Measurements from ENCODE around the gene RPL7A.

GRCh38 chr9:133347515-133347984 is 468 bp upstream of the RPL7A start:
- 0 out of 2 replicates have a peak, but pooled peaks have one; percentile 16 for TF ChIP-seq CTCF (conservative IDR thresholded peaks at IDR 0.05; ENCODE audit: low read depth, low read length)
- no peak for TF ChIP-seq EZH2 (IDR thresholded peaks at IDR 0.05; ENCODE audit: borderline replicate concordance, low read depth, low read length, poor library complexity, severe bottlenecking)
